ENCODE measurements around the gene CNTN5.
"Not testable (repeated sequence)": the region's sequence is repeated elsewhere in the genome, so short reads cannot be mapped to it uniquely, and the experiment has no call there.

Gene CNTN5

GRCh38 chr11:100257238-100257803 is 1236.6 kb downstream of the CNTN5 start:
- DNase-seq, result not testable (repeated sequence)

- DNase-seq, result no peak
Measured at GRCh38 chr11:100269516-100269915, 1248.8 kb downstream of the CNTN5 start.

GRCh38 chr11:100273066-100273815 is 1252.5 kb downstream of the CNTN5 start:
- DNase-seq, result no peak

GRCh38 chr11:100274466-100274865 is 1253.7 kb downstream of the CNTN5 start:
- DNase-seq, result not testable (repeated sequence)

GRCh38 chr11:100294748-100295147 is 1274.0 kb downstream of the CNTN5 start:
- DNase-seq, result no peak

- DNase-seq, result no peak
Measured at GRCh38 chr11:100296051-100296679, 1275.4 kb downstream of the CNTN5 start.

- no peak for DNase-seq
Measured at GRCh38 chr11:100297516-100297915, 1276.8 kb downstream of the CNTN5 start.

- DNase-seq, result no peak
Measured at GRCh38 chr11:100302824-100303223, 1282.1 kb downstream of the CNTN5 start.

GRCh38 chr11:100303897-100304296 is 1283.1 kb downstream of the CNTN5 start:
- DNase-seq, result no peak

GRCh38 chr11:100308202-100308601 is 1287.5 kb downstream of the CNTN5 start:
- no peak for DNase-seq

GRCh38 chr11:100315946-100316345 is 1295.2 kb downstream of the CNTN5 start:
- DNase-seq, result no peak

- DNase-seq, result no peak
Measured at GRCh38 chr11:100316952-100317351, 1296.2 kb downstream of the CNTN5 start.

GRCh38 chr11:100319691-100320090 is 1298.9 kb downstream of the CNTN5 start:
- no peak for DNase-seq

GRCh38 chr11:100328626-100329340 is 1308.0 kb downstream of the CNTN5 start:
- DNase-seq, result no peak

GRCh38 chr11:100329352-100329751 is 1308.6 kb downstream of the CNTN5 start:
- no peak for DNase-seq

GRCh38 chr11:100336873-100337272 is 1316.1 kb downstream of the CNTN5 start:
- DNase-seq, result no peak

- no peak for DNase-seq
Measured at GRCh38 chr11:100338144-100338840, 1317.5 kb downstream of the CNTN5 start.

- no peak for DNase-seq
Measured at GRCh38 chr11:100340466-100341319, 1319.9 kb downstream of the CNTN5 start.

- DNase-seq, result no peak
Measured at GRCh38 chr11:100353083-100353482, 1332.3 kb downstream of the CNTN5 start.

- DNase-seq, result no peak
Measured at GRCh38 chr11:100354736-100355135, 1334.0 kb downstream of the CNTN5 start.

GRCh38 chr11:100356035-100356434 is 1335.3 kb downstream of the CNTN5 start:
- DNase-seq, result no peak

- DNase-seq, result no peak
Measured at GRCh38 chr11:100359281-100359680, 1338.5 kb downstream of the CNTN5 start.

Data from CD4-positive, alpha-beta T cell treated with Interleukin-10 for 1 hour (primary cell).